HepG2 (cell line): ENCODE measurements around the gene CRYAB. TPM values are rescaled to one million over a fixed set of nuclear protein-coding genes. Genes with fewer than 3 reads are reported as not detected.
A peak's percentile ranks its signal among the peaks of the same experiment; 100 is the strongest.

Source experiments
- ASH2L ChIP-seq: fragments of 300-600, 200-600 bp; sonication (generic); IDR thresholded peaks from 2 replicates; pipeline ENCODE4 v1.7.0; 2017; ENCODE audit warnings: low read depth, mild to moderate bottlenecking, moderate library complexity, mixed read lengths, low read length; ENCODE audit not compliant: insufficient read length
- GATAD2A ChIP-seq: IDR thresholded peaks from 2 replicates; pipeline ENCODE4 v1.6.1; 2016
- ISX ChIP-seq: sonication (generic); formaldehyde crosslinking; conservative IDR thresholded peaks from 2 replicates; pipeline ENCODE4 v1.5.0; 2020; ENCODE audit warnings: missing genetic modification reagents
- KMT2A ChIP-seq: sonication (generic); formaldehyde crosslinking; IDR thresholded peaks from 2 replicates; pipeline ENCODE4 v1.4.0; 2020; ENCODE audit warnings: missing genetic modification reagents
- MAX ChIP-seq: IDR thresholded peaks from 2 replicates; pipeline ENCODE4 v1.6.1; 2012; ENCODE audit warnings: inconsistent platforms
- NFE2L2 ChIP-seq: fragments of 150-350 bp; IDR thresholded peaks from 2 replicates; pipeline ENCODE4 v1.6.1; 2014; ENCODE audit warnings: low read length
- PAWR ChIP-seq: sonication (generic); formaldehyde crosslinking; IDR thresholded peaks from 2 replicates; pipeline ENCODE4 v1.4.0; 2020; ENCODE audit warnings: missing genetic modification reagents, mild to moderate bottlenecking, borderline replicate concordance
- PHF20 ChIP-seq: sonication (generic); formaldehyde crosslinking; IDR thresholded peaks from 2 replicates; pipeline ENCODE4 v1.5.0; 2020; ENCODE audit warnings: mild to moderate bottlenecking, missing genetic modification reagents
- SMARCC2 ChIP-seq: fragments of 450-650 bp; IDR thresholded peaks from 2 replicates; pipeline ENCODE4 v1.6.1; 2017; ENCODE audit warnings: antibody characterized with exemption, mild to moderate bottlenecking
- YEATS2 ChIP-seq: sonication (generic); formaldehyde crosslinking; IDR thresholded peaks from 2 replicates; pipeline ENCODE4 v1.4.0; 2020; ENCODE audit warnings: missing genetic modification reagents, borderline replicate concordance
- ZEB1 ChIP-seq: IDR thresholded peaks from 2 replicates; pipeline ENCODE4 v1.6.1; 2012; ENCODE audit warnings: mild to moderate bottlenecking, low read depth, inconsistent platforms; ENCODE audit not compliant: insufficient replicate concordance
- ZFP37 ChIP-seq: sonication (generic); formaldehyde crosslinking; IDR thresholded peaks from 2 replicates; pipeline ENCODE4 v1.4.0; 2020; ENCODE audit warnings: missing genetic modification reagents, borderline replicate concordance
- ZMYM4 ChIP-seq: sonication (generic); formaldehyde crosslinking; IDR thresholded peaks from 2 replicates; pipeline ENCODE4 v1.8.1; 2023; ENCODE audit warnings: mild to moderate bottlenecking, missing genetic modification reagents
- ZNF136 ChIP-seq: sonication (generic); formaldehyde crosslinking; IDR thresholded peaks from 2 replicates; pipeline ENCODE4 v1.8.1; 2022; ENCODE audit warnings: low read depth, mild to moderate bottlenecking, moderate library complexity, missing genetic modification reagents
- ZNF276 ChIP-seq: sonication (generic); formaldehyde crosslinking; IDR thresholded peaks from 2 replicates; pipeline ENCODE4 v1.4.0; 2020; ENCODE audit warnings: mild to moderate bottlenecking, low read depth, missing genetic modification reagents
- ZNF354B ChIP-seq: sonication (generic); formaldehyde crosslinking; IDR thresholded peaks from 2 replicates; pipeline ENCODE4 v1.8.0; 2022; ENCODE audit warnings: mild to moderate bottlenecking, missing genetic modification reagents
- ZSCAN25 ChIP-seq: sonication (generic); formaldehyde crosslinking; IDR thresholded peaks from 2 replicates; pipeline ENCODE4 v1.8.0; 2022; ENCODE audit warnings: mild to moderate bottlenecking, missing genetic modification reagents
- polyA plus RNA-seq, 8 experiments: library from polyadenylated mRNA; depleted of rRNA in 3 of 8; stranded (reverse) in 7 of 8; unstranded in 1 of 8; fragments of >200 nt; fragmentation: Illumina TruSeq in 4 of 8; extraction: Trizol in 4 of 8; gene quantifications; 2 replicates each; pipeline versions ENCODE4 v1.2.1 to v1.2.3, GENCODE V29; 2011 to 2016; ENCODE audit warnings: low read depth in 4 of 8, missing spikeins in 1 of 8, mixed read lengths in 1 of 8; ENCODE audit not compliant: insufficient read depth in 1 of 8
- total RNA-seq, 5 experiments: library from RNA; depleted of rRNA; stranded (reverse); fragments of >200 nt; fragmentation: Illumina TruSeq; extraction: Trizol; gene quantifications; 2 replicates each; pipeline ENCODE4 v1.2.3, GENCODE V29; 2016; ENCODE audit warnings: low read depth in 1 of 5
- TF ChIP-seq, protein P1 (sequence below): sonication (generic); formaldehyde crosslinking; IDR thresholded peaks from 2 replicates; pipeline ENCODE4 v1.9.0; 2021; ENCODE audit warnings: missing genetic modification reagents, mild to moderate bottlenecking, borderline replicate concordance
- TF ChIP-seq, protein P2 (sequence below): sonication (generic); formaldehyde crosslinking; conservative IDR thresholded peaks from 2 replicates; pipeline ENCODE4 v1.8.0; 2022; ENCODE audit warnings: low read depth, missing genetic modification reagents
- TF ChIP-seq, protein P3 (sequence below): sonication (generic); formaldehyde crosslinking; IDR thresholded peaks from 2 replicates; pipeline ENCODE4 v1.4.0; 2020; ENCODE audit warnings: missing genetic modification reagents, low read depth, mild to moderate bottlenecking, borderline replicate concordance
- TF ChIP-seq, protein P4 (sequence below): sonication (generic); formaldehyde crosslinking; IDR thresholded peaks from 2 replicates; pipeline ENCODE4 v1.4.0; 2020; ENCODE audit warnings: missing genetic modification reagents

Gene CRYAB
- total and polyA plus RNA-seq, 2 of the 13 experiments (the other 11 are each of a cell fraction or from before 2014, with no cell fraction given) = 0.55 to 1.1 TPM

DNA sequence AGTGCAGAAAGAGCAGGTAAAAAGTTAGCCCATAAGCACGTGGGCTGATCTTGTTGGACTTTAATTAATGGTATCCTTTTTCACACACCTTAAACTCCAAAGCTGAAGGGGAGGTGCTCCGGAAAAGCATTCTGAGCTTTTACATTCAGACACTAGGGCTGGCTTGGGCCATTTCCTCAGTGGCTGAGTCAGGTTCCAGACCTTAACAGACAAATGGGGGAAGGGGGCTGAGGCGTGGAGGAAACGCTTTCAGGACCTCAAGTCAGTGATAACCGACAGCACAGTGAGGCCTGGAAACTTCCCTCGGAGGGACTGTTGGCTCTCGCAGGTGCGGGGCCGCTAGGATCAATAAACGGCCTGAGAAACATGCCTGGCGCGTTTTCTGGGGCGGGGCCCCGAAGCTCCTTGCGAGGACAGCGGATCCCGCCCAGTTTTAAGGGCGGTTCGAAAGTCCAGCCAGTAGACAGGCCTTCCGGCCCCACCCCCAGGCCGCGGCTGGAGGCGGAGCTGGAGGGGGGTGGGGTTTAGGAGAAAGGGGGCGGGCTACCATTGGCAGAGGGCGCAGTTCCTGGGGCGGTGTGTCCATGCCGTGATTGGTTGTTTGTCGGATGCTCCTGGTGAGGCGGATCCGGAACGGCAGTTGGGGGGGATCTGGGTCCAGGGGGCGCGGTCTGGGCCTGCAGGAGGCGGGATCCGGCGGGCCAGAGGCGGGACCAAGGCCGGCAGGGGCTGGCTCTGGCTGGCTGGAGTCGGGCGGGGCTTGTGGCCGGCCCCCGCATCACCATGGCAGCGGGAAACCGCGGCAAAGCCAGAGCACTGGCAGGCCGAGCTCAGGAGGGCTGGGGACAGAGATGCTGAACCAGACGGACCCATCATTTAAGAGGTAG lies 15.2 kb upstream of the CRYAB start (continued):
- TF ChIP-seq, protein P1, sequence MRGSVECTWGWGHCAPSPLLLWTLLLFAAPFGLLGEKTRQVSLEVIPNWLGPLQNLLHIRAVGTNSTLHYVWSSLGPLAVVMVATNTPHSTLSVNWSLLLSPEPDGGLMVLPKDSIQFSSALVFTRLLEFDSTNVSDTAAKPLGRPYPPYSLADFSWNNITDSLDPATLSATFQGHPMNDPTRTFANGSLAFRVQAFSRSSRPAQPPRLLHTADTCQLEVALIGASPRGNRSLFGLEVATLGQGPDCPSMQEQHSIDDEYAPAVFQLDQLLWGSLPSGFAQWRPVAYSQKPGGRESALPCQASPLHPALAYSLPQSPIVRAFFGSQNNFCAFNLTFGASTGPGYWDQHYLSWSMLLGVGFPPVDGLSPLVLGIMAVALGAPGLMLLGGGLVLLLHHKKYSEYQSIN = no peak
- TF ChIP-seq PAWR (CRISPR knock-in tag) (no peak), ISX (CRISPR knock-in tag) (no peak), ZNF354B (no peak), GATAD2A (CRISPR knock-in tag) (peak; percentile 70), PHF20 (CRISPR knock-in tag) (peak; percentile 77), ZNF136 (CRISPR knock-in tag) (0 out of 2 replicates have a peak, but pooled peaks have one; percentile 55), ZSCAN25 (CRISPR knock-in tag) (no peak; the same call in 1 of the 2 replicates), ZMYM4 (CRISPR knock-in tag) (peak; percentile 83), KMT2A (CRISPR knock-in tag) (peak; percentile 77), ASH2L (peak; percentile 43), ZFP37 (peak; percentile 77; the same call in 1 of the 2 replicates), ZNF276 (0 out of 2 replicates have a peak, but pooled peaks have one; percentile 25), YEATS2 (CRISPR knock-in tag) (peak; percentile 66; the same call in 1 of the 2 replicates), NFE2L2 (no peak), ZEB1 (peak; percentile 66), MAX (peak; percentile 91), SMARCC2 (no peak)
- TF ChIP-seq, protein P2, sequence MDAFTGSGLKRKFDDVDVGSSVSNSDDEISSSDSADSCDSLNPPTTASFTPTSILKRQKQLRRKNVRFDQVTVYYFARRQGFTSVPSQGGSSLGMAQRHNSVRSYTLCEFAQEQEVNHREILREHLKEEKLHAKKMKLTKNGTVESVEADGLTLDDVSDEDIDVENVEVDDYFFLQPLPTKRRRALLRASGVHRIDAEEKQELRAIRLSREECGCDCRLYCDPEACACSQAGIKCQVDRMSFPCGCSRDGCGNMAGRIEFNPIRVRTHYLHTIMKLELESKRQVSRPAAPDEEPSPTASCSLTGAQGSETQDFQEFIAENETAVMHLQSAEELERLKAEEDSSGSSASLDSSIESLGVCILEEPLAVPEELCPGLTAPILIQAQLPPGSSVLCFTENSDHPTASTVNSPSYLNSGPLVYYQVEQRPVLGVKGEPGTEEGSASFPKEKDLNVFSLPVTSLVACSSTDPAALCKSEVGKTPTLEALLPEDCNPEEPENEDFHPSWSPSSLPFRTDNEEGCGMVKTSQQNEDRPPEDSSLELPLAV = no peak
- TF ChIP-seq, protein P3, sequence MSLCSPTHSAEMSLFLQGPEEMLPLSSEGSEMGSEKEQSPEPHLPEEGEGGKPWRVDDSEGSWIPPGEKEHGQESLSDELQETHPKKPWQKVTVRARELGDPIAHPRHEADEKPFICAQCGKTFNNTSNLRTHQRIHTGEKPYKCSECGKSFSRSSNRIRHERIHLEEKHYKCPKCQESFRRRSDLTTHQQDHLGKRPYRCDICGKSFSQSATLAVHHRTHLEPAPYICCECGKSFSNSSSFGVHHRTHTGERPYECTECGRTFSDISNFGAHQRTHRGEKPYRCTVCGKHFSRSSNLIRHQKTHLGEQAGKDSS (CRISPR knock-in tag) = peak; percentile 13; the same call in 1 of the 2 replicates
- TF ChIP-seq, protein P4, sequence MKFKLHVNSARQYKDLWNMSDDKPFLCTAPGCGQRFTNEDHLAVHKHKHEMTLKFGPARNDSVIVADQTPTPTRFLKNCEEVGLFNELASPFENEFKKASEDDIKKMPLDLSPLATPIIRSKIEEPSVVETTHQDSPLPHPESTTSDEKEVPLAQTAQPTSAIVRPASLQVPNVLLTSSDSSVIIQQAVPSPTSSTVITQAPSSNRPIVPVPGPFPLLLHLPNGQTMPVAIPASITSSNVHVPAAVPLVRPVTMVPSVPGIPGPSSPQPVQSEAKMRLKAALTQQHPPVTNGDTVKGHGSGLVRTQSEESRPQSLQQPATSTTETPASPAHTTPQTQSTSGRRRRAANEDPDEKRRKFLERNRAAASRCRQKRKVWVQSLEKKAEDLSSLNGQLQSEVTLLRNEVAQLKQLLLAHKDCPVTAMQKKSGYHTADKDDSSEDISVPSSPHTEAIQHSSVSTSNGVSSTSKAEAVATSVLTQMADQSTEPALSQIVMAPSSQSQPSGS (CRISPR knock-in tag) = peak; percentile 76
